H1 (cell line): Measurements from ENCODE around the gene TRAPPC2L. TPM values are rescaled to one million over a fixed set of nuclear protein-coding genes. Genes with fewer than 3 reads are reported as not detected.

Experiments
- CTCF ChIA-PET: fragments of 300-600 bp; sonication (Branson Sonifier 250); formaldehyde crosslinking; loops from one replicate; lab custom pipeline; 2021; ENCODE audit not compliant: partially characterized antibody; lab: Charles Lee
- POLR2A ChIA-PET: fragments of 300-600 bp; sonication (Branson Sonifier 250); formaldehyde crosslinking; loops from one replicate; lab custom pipeline; 2021; ENCODE audit warnings: inconsistent platforms; ENCODE audit not compliant: partially characterized antibody; lab: Charles Lee
- DNase-seq, 2 experiments: peaks; one replicate each; pipeline versions ENCODE4 v3.0.0 to v3.0.0-alpha.2; 2010 to 2022; ENCODE audit warnings: low spot score in 2 of 2, low read depth in 1 of 2, mixed read lengths in 1 of 2
- FAIRE-seq: peaks from 2 replicates; lab custom pipeline; 2011; peaks lifted over from hg19 to GRCh38; lab: Jason Lieb, UNC
- H2AFZ ChIP-seq: 2 replicates; pipeline ENCODE4 v1.8.1; 2012; ENCODE audit warnings: low read length, inconsistent platforms
- H2AK5ac ChIP-seq: 2 replicates; pipeline ENCODE4 v1.6.1; 2013; ENCODE audit warnings: low read depth, low read length
- H2BK120ac ChIP-seq: replicated peaks from 2 replicates; pipeline ENCODE3; 2013; ENCODE audit warnings: low read depth, low read length, inconsistent platforms
- H2BK12ac ChIP-seq: 2 replicates; pipeline ENCODE4 v1.6.1; 2013; ENCODE audit warnings: low read depth, low read length
- H2BK15ac ChIP-seq: 2 replicates; pipeline ENCODE4 v1.6.1; 2013; ENCODE audit warnings: low read length
- H2BK20ac ChIP-seq: 2 replicates; pipeline ENCODE4 v1.6.1; 2013; ENCODE audit warnings: low read length
- H2BK5ac ChIP-seq: 2 replicates; pipeline ENCODE4 v1.6.1; 2013; ENCODE audit warnings: low read depth, low read length
- H3K14ac ChIP-seq: 2 replicates; pipeline ENCODE4 v1.6.1; 2013; ENCODE audit warnings: inconsistent platforms; ENCODE audit not compliant: insufficient read length
- H3K18ac ChIP-seq: 2 replicates; pipeline ENCODE4 v1.6.1; 2013; ENCODE audit warnings: low read length; ENCODE audit errors: extremely low read depth
- H3K23ac ChIP-seq: 2 replicates; pipeline ENCODE4 v1.6.1; 2013; ENCODE audit warnings: inconsistent platforms; ENCODE audit not compliant: insufficient read length
- H3K23me2 ChIP-seq: 2 replicates; pipeline ENCODE4 v1.6.1; 2013; ENCODE audit warnings: low read depth, low read length
- H3K27ac ChIP-seq: 2 replicates; pipeline ENCODE4 v1.6.1; 2011; ENCODE audit warnings: low read depth, low read length, inconsistent platforms
- H3K27me3 ChIP-seq, 4 experiments: replicated peaks in 1 of 4; 1 replicate in 1 of 4; 2 replicates in 3 of 4; pipeline versions ENCODE4 v1.6.1 to v1.8.1; 2011 to 2013; ENCODE audit warnings: low read length in 3 of 4, mild to moderate bottlenecking in 3 of 4, inconsistent platforms in 2 of 4, mixed read lengths in 2 of 4, moderate library complexity in 1 of 4; ENCODE audit not compliant: control insufficient read depth in 3 of 4, insufficient read depth in 3 of 4; ENCODE audit errors: extremely low read depth in 1 of 4
- H3K36me3 ChIP-seq, 4 experiments: 2 replicates each; pipeline versions ENCODE4 v1.6.1 to v1.8.1; 2011 to 2013; ENCODE audit warnings: mild to moderate bottlenecking in 4 of 4, low read length in 3 of 4, moderate library complexity in 2 of 4, control low read depth in 1 of 4, inconsistent platforms in 1 of 4; ENCODE audit not compliant: insufficient read depth in 4 of 4, control insufficient read depth in 2 of 4
- H3K4ac ChIP-seq: replicated peaks from 2 replicates; pipeline ENCODE3; 2013; ENCODE audit warnings: low read length, low read depth, mixed read lengths, inconsistent platforms; ENCODE audit not compliant: insufficient read length
- H3K4me1 ChIP-seq, 4 experiments: replicated peaks in 1 of 4; 1 replicate in 1 of 4; 2 replicates in 3 of 4; pipeline versions ENCODE4 v1.6.1 to v1.8.1; 2011 to 2013; ENCODE audit warnings: low read length in 3 of 4, inconsistent platforms in 2 of 4, mixed read lengths in 1 of 4; ENCODE audit not compliant: insufficient read depth in 4 of 4, control insufficient read depth in 3 of 4
- H3K4me2 ChIP-seq, 2 experiments: 2 replicates each; pipeline versions ENCODE4 v1.6.1 to v1.8.1; 2011 to 2013; ENCODE audit warnings: low read depth in 2 of 2, low read length in 2 of 2, control low read depth in 1 of 2, inconsistent platforms in 1 of 2, mild to moderate bottlenecking in 1 of 2; ENCODE audit not compliant: insufficient read depth in 1 of 2
- H3K4me3 ChIP-seq, 4 experiments: fragments of 200-600, 300-600 bp in 1 of 4; sonication (generic), shearing (Covaris generic), sonication (Bioruptor Twin) in 1 of 4; 2 replicates each; pipeline versions ENCODE4 v1.5.1 to v1.8.1; 2011 to 2016; ENCODE audit warnings: low read length in 4 of 4, low read depth in 3 of 4, control low read depth in 2 of 4, inconsistent platforms in 2 of 4, mild to moderate bottlenecking in 2 of 4, mixed read lengths in 1 of 4, moderate library complexity in 1 of 4; ENCODE audit not compliant: insufficient read depth in 2 of 4; ENCODE audit errors: extremely low read depth in 1 of 4
- H3K56ac ChIP-seq: replicated peaks from 2 replicates; pipeline ENCODE3; 2013; ENCODE audit warnings: low read depth, mild to moderate bottlenecking, mixed read lengths, low read length, inconsistent platforms; ENCODE audit not compliant: insufficient read length
- H3K79me1 ChIP-seq: 2 replicates; pipeline ENCODE4 v1.6.1; 2013; ENCODE audit warnings: low read depth, low read length, control low read depth
- H3K79me2 ChIP-seq, 2 experiments: 2 replicates each; pipeline versions ENCODE4 v1.6.1 to v1.8.1; 2012 to 2013; ENCODE audit warnings: low read length in 2 of 2, mild to moderate bottlenecking in 2 of 2, inconsistent platforms in 1 of 2; ENCODE audit not compliant: insufficient read depth in 2 of 2, control insufficient read depth in 1 of 2
- H3K9ac ChIP-seq, 4 experiments: replicated peaks in 1 of 4; 1 replicate in 1 of 4; 2 replicates in 3 of 4; pipeline versions ENCODE4 v1.6.1 to v1.8.1; 2011 to 2013; ENCODE audit warnings: low read depth in 3 of 4, low read length in 3 of 4, control low read depth in 2 of 4, mild to moderate bottlenecking in 2 of 4, moderate library complexity in 2 of 4, inconsistent platforms in 1 of 4; ENCODE audit errors: extremely low read depth in 1 of 4
- H3K9me3 ChIP-seq, 2 experiments: 2 replicates each; pipeline versions ENCODE4 v1.6.1 to v1.8.1; 2012 to 2013; ENCODE audit warnings: mild to moderate bottlenecking in 2 of 2, moderate library complexity in 2 of 2, control low read depth in 1 of 2, inconsistent platforms in 1 of 2, low read depth in 1 of 2, low read length in 1 of 2, mixed read lengths in 1 of 2; ENCODE audit not compliant: insufficient read depth in 2 of 2
- H4K20me1 ChIP-seq, 2 experiments: replicated peaks in 1 of 2; 2 replicates each; pipeline versions ENCODE3 to v1.8.1; 2011 to 2013; ENCODE audit warnings: inconsistent platforms in 2 of 2, low read length in 2 of 2, mild to moderate bottlenecking in 1 of 2; ENCODE audit not compliant: insufficient read depth in 2 of 2, control insufficient read depth in 1 of 2
- H4K5ac ChIP-seq: 2 replicates; pipeline ENCODE4 v1.6.1; 2013; ENCODE audit warnings: low read length, low read depth, mixed read lengths, inconsistent platforms; ENCODE audit not compliant: insufficient read length
- H4K8ac ChIP-seq: 2 replicates; pipeline ENCODE4 v1.8.0; 2013; ENCODE audit warnings: mild to moderate bottlenecking, moderate library complexity, low read length, inconsistent platforms; ENCODE audit not compliant: insufficient read depth; ENCODE audit errors: extremely low read depth
- H4K91ac ChIP-seq: replicated peaks from 2 replicates; pipeline ENCODE3; 2013; ENCODE audit warnings: low read length, mixed read lengths, inconsistent platforms; ENCODE audit not compliant: insufficient read length
- CBX5 ChIP-seq: fragments of 300-800, 300-1000 bp; sonication (generic); IDR thresholded peaks from 2 replicates; pipeline ENCODE4 v1.7.1; 2016; ENCODE audit warnings: antibody characterized with exemption, low read length, low read depth
- CREB1 ChIP-seq: IDR thresholded peaks from 2 replicates; pipeline ENCODE4 v1.6.1; 2012; ENCODE audit warnings: inconsistent platforms
- E2F6 ChIP-seq: IDR thresholded peaks from 2 replicates; pipeline ENCODE4 v1.6.1; 2012; ENCODE audit warnings: inconsistent platforms
- GTF2F1 ChIP-seq: IDR thresholded peaks from 2 replicates; pipeline ENCODE4 v1.6.1; 2012; ENCODE audit warnings: low read depth, low read length, improper control_type of control experiment, borderline replicate concordance
- MAX ChIP-seq: IDR thresholded peaks from 2 replicates; pipeline ENCODE4 v1.6.1; 2012; ENCODE audit warnings: inconsistent platforms
- NANOG ChIP-seq: IDR thresholded peaks from 2 replicates; pipeline ENCODE4 v1.6.1; 2011; ENCODE audit warnings: low read length, low read depth, mild to moderate bottlenecking, inconsistent platforms; ENCODE audit not compliant: insufficient read depth, poor library complexity, severe bottlenecking
- POLR2A ChIP-seq, 2 experiments: IDR thresholded peaks; 1 replicate in 1 of 2; 2 replicates in 1 of 2; pipeline ENCODE4 v1.6.1; 2011; ENCODE audit warnings: low read depth in 2 of 2, low read length in 2 of 2, mild to moderate bottlenecking in 2 of 2; ENCODE audit errors: control extremely low read depth in 1 of 2
- SP2 ChIP-seq: IDR thresholded peaks from 2 replicates; pipeline ENCODE4 v1.6.1; 2012; ENCODE audit warnings: mild to moderate bottlenecking, low read length, inconsistent platforms
- TAF7 ChIP-seq: optimal IDR thresholded peaks from 2 replicates; pipeline ENCODE3; 2011; ENCODE audit warnings: low read depth, mild to moderate bottlenecking, inconsistent platforms, low read length, moderate library complexity, borderline replicate concordance
- TEAD4 ChIP-seq: IDR thresholded peaks from 2 replicates; pipeline ENCODE4 v1.6.1; 2012; ENCODE audit warnings: low read depth, low read length, inconsistent platforms, mixed read lengths
- ZNF274 ChIP-seq: IDR thresholded peaks from 2 replicates; pipeline ENCODE4 v1.7.0; 2012; ENCODE audit warnings: low read length, borderline replicate concordance; ENCODE audit errors: extremely low read depth
- WGBS, 2 experiments: shearing (Covaris generic) in 1 of 2; methylation state at CpG; one replicate each; pipeline versions ENCODE4 v1.1.6 to v1.1.7; 2013 to 2015; ENCODE audit warnings: low lambda C conversion rate in 2 of 2, mixed read lengths in 2 of 2, inconsistent platforms in 1 of 2, low coverage in 1 of 2, missing lambda C conversion rate in 1 of 2; ENCODE audit not compliant: insufficient replicate concordance in 2 of 2, insufficient coverage in 1 of 2, insufficient read length in 1 of 2; ENCODE audit errors: extremely low coverage in 1 of 2, missing lambda C conversion rate in 1 of 2; 5-methylcytosine and 5-hydroxymethylcytosine counted together
- polyA plus RNA-seq, 7 experiments: library from polyadenylated mRNA; depleted of rRNA in 3 of 7; stranded (reverse) in 5 of 7; unstranded in 2 of 7; fragments of >200 nt in 5 of 7; fragments of 200-250 nt in 2 of 7; gene quantifications; 1 replicate in 5 of 7; 2 replicates in 1 of 7; 4 replicates in 1 of 7; pipeline versions ENCODE4 v1.2.1 to v1.2.3, GENCODE V29; 2011 to 2013; ENCODE audit warnings: missing spikeins in 2 of 7, mixed read lengths in 2 of 7
- total RNA-seq: library from RNA; stranded (reverse); fragmentation: NEBNext Ultra II Directional; extraction: Animal tissue kit (Norgen Biotek cat#: 25700); gene quantifications from 2 replicates; pipeline ENCODE4 v1.2.1, GENCODE V29; 2021

TRAPPC2L gene
- total and polyA plus RNA-seq, 2 of the 8 experiments (the other 6 are each of a cell fraction or from before 2014, with no cell fraction given), result 98.7 to 133 TPM

GRCh38 chr16:88856122-88856827, 652 bp upstream of the TRAPPC2L start:
- Histone ChIP-seq H2AFZ (no peak overlapping the region), H3K9ac (no peak overlapping the region; a peak in 2 of 7 replicates)
- DNase-seq, result peak in 1 of 2 experiments; percentile 72
- TF ChIP-seq POLR2A (IDR thresholded peaks at IDR 0.05; ENCODE audit: control extremely low read depth in 1 of 2, low read depth in 2 of 2, low read length in 2 of 2) (no peak), NANOG (no peak), CBX5 (no peak), ZNF274 (no peak), GTF2F1 (no peak), MAX (0 out of 2 replicates have a peak, but pooled peaks have one; percentile 38), E2F6 (peak; percentile 61), CREB1 (0 out of 2 replicates have a peak, but pooled peaks have one; percentile 9), TEAD4 (peak; percentile 86), TAF7 (no peak), SP2 (no peak)

More at GRCh38 chr16:88856122-88856827, 652 bp upstream of the TRAPPC2L start:
- Histone ChIP-seq H3K56ac (no peak overlapping the region), H3K27me3 (no peaks in the 10 kb centered on the region), H4K20me1 (peaks cover 4 to 10% of the 10 kb centered on the region in 2 experiments), H3K79me1 (peaks cover 4% of the 10 kb centered on the region; the same call in 1 of the 2 replicates), H3K4me1 (peaks cover 0 to 5% (median 3%) of the 10 kb centered on the region in 4 experiments; a peak in 5 of 7 replicates), H2BK12ac (no peak overlapping the region), H4K8ac (no peak overlapping the region; the same call in 1 of the 2 replicates), H3K14ac (no peak overlapping the region), H3K18ac (no peak overlapping the region; the same call in 1 of the 2 replicates), H2BK5ac (no peak overlapping the region; the same call in 1 of the 2 replicates), H3K27ac (no peak overlapping the region; the same call in 1 of the 2 replicates), H3K4me3 (peak overlapping the region; percentile 51 to 94 (median 77)), H3K23ac (no peak overlapping the region), H3K9me3 (peaks cover 0 to 5% of the 10 kb centered on the region in 2 experiments; a peak in 1 of 4 replicates), H4K91ac (peak overlapping the region; percentile 53), H2BK120ac (no peak overlapping the region), H3K4ac (no peak overlapping the region), H2BK20ac (no peak overlapping the region), H3K79me2 (peaks cover 0 to 12% of the 10 kb centered on the region in 2 experiments; a peak in 1 of 4 replicates), H3K23me2 (peaks cover 2% of the 10 kb centered on the region), H3K36me3 (peaks cover 10 to 19% (median 13%) of the 10 kb centered on the region in 4 experiments), H2AK5ac (no peak overlapping the region), H3K4me2 (peak overlapping the region; percentile 49 to 100), H2BK15ac (no peak overlapping the region), H4K5ac (peak overlapping the region; percentile 4)
- POLR2A ChIA-PET, result interaction anchor here (0.6 to 3.4 kb wide), 5 partner anchors 25 to 230 kb away, joined by 3 to 25 read pairs (median 3); partner anchors contain the start of gene APRT
- CTCF ChIA-PET, result interaction anchor here (0.8 to 4.1 kb wide), 6 partner anchors 24 to 224 kb away, joined by 3 to 29 read pairs (median 7); partner anchors contain the start of gene APRT
- no peak for FAIRE-seq
- WGBS, 2 experiments, result 6% methylated on average over 16 of the region's 53 CpGs; no CpG with 5 or more reads in 1 of the 2 experiments
